HG02759 (cell line): ENCODE results near the gene ARHGAP32.

Experiments
- ATAC-seq: cut with Tn5 transposase; IDR thresholded peaks from one replicate; pipeline ENCODE4 v1.9.1; 2021; ENCODE audit warnings: mild to moderate bottlenecking, moderate library complexity; ENCODE audit not compliant: unreplicated experiment

Gene ARHGAP32

GRCh38 chr11:128917144-128917724 lies 274.9 kb downstream of the ARHGAP32 start:
- peak; percentile 57 for ATAC-seq

- ATAC-seq, result no peak
Observed at GRCh38 chr11:128916681-128917080, 275.4 kb downstream of the ARHGAP32 start.

GRCh38 chr11:128916037-128916572 lies 276.0 kb downstream of the ARHGAP32 start:
- ATAC-seq, result no peak

GRCh38 chr11:128915149-128915521 lies 277.0 kb downstream of the ARHGAP32 start:
- no peak for ATAC-seq
